Measurements from ENCODE around the gene KSR1. TPM values are rescaled to one million over a fixed set of nuclear protein-coding genes. Genes with fewer than 3 reads are reported as not detected.

KSR1 gene
- total and polyA plus RNA-seq, 10 of the 15 experiments (the other 5 are each of a cell fraction or from before 2014, with no cell fraction given), result 0.97 to 66.6 (median 22.9) TPM

- TF ChIP-seq SIX5 (IDR thresholded peaks at IDR 0.05; ENCODE audit: low read depth, low read length, severe bottlenecking) (no peak), ZZZ3 (IDR thresholded peaks at IDR 0.05; ENCODE audit: control insufficient read depth, insufficient read length, low read depth) (no peak), IRF5 (IDR thresholded peaks at IDR 0.05; ENCODE audit: borderline replicate concordance) (no peak), MLLT1 (IDR thresholded peaks at IDR 0.05) (no peak), ZBED1 (IDR thresholded peaks at IDR 0.05; ENCODE audit: borderline replicate concordance) (no peak), RAD51 (IDR thresholded peaks at IDR 0.05) (no peak), EGR1 (IDR thresholded peaks at IDR 0.05; ENCODE audit: borderline replicate concordance in 1 of 2, low read depth in 2 of 2, low read length in 2 of 2) (no peak), PAX8 (IDR thresholded peaks at IDR 0.05) (no peak)
- TF ChIP-seq, protein P1, sequence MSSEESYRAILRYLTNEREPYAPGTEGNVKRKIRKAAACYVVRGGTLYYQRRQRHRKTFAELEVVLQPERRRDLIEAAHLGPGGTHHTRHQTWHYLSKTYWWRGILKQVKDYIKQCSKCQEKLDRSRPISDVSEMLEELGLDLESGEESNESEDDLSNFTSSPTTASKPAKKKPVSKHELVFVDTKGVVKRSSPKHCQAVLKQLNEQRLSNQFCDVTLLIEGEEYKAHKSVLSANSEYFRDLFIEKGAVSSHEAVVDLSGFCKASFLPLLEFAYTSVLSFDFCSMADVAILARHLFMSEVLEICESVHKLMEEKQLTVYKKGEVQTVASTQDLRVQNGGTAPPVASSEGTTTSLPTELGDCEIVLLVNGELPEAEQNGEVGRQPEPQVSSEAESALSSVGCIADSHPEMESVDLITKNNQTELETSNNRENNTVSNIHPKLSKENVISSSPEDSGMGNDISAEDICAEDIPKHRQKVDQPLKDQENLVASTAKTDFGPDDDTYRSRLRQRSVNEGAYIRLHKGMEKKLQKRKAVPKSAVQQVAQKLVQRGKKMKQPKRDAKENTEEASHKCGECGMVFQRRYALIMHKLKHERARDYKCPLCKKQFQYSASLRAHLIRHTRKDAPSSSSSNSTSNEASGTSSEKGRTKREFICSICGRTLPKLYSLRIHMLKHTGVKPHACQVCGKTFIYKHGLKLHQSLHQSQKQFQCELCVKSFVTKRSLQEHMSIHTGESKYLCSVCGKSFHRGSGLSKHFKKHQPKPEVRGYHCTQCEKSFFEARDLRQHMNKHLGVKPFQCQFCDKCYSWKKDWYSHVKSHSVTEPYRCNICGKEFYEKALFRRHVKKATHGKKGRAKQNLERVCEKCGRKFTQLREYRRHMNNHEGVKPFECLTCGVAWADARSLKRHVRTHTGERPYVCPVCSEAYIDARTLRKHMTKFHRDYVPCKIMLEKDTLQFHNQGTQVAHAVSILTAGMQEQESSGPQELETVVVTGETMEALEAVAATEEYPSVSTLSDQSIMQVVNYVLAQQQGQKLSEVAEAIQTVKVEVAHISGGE (CRISPR knock-in tag; IDR thresholded peaks at IDR 0.05), result no peak
- TF ChIP-seq, protein P2, sequence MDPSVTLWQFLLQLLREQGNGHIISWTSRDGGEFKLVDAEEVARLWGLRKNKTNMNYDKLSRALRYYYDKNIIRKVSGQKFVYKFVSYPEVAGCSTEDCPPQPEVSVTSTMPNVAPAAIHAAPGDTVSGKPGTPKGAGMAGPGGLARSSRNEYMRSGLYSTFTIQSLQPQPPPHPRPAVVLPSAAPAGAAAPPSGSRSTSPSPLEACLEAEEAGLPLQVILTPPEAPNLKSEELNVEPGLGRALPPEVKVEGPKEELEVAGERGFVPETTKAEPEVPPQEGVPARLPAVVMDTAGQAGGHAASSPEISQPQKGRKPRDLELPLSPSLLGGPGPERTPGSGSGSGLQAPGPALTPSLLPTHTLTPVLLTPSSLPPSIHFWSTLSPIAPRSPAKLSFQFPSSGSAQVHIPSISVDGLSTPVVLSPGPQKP (IDR thresholded peaks at IDR 0.05; ENCODE audit: low read depth, low read length), result no peak
Observed at GRCh38 chr17:27536781-27537180, 80.5 kb downstream of the KSR1 start (continued).

All from GM12878 (cell line).